GM18517 (cell line): ENCODE measurements around the gene SLC38A2.
A peak's percentile ranks its signal among the peaks of the same experiment; 100 is the strongest.

ENCODE experiments used
- ATAC-seq: cut with Tn5 transposase; IDR thresholded peaks from one replicate; pipeline ENCODE4 v1.9.1; 2021; ENCODE audit warnings: mild to moderate bottlenecking, moderate library complexity; ENCODE audit not compliant: unreplicated experiment

SLC38A2 gene

DNA sequence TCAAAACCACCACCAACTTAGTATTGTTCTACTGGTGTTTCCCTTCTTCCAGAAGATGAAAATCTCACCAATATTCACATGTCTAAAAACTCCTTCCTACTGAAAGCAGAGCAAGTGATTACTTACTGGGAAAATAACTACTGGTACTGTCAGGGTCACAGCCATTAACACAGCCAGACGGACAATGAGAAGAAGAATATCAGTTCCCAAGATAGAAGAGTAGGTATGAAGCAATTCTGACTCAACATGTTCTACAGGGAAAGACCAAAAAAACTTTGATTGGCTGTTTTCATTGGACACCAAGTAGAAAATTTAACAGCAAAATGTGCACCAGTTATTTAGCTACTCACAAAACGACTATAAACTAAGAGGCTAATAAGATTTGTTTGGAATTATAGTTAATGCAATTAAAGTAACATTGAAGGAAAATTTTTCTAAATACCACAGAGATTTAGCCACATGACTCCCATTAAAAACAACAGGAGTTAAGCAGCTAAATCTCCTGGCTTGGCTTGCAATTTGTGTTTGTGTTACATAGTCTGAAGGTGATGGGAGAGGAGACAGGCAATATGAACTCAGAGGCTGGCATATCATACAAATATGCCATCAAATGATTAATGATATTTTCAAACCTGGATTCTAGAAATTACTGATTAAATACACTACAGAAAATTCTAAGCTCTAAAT lies 9.5 kb downstream of the SLC38A2 start:
- no peak for ATAC-seq

- no peak for ATAC-seq
Observed at GRCh38 chr12:46361667-46362034, 10.9 kb downstream of the SLC38A2 start.

DNA sequence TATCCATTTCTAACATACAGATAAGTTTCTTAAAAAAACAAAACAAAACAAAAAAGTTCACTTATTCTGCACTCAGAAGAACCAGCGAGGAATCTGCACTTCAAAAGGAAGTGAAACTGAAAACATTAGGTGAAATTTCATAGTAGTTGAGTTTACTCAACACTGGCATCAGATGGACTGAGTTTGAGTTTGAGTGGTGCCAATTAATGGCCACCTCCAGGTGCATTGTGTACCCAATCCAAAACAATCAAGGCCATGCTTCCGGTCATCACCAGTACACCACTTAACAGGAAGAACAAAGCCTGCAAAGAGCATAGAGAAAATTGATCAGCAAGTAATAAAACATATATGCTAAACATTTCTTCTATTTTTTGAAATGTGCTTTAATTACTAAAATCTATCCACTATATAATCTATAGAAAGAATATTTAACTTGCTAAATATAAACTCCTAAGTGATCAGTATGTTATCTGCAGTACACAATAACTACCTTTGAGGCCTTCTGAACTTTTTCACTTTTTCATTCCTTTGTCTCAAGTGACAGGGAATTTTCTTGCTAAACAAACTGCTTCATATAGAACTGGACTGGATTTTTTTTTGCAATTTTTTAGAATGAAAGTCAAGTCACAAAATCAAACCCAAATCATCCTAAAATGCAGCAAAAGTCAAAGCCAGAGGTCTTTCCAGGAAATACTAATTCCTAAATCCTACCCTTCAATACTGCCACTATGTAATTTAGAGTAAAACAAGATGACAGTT lies 11.5 kb downstream of the SLC38A2 start:
- ATAC-seq = peak; percentile 79

DNA sequence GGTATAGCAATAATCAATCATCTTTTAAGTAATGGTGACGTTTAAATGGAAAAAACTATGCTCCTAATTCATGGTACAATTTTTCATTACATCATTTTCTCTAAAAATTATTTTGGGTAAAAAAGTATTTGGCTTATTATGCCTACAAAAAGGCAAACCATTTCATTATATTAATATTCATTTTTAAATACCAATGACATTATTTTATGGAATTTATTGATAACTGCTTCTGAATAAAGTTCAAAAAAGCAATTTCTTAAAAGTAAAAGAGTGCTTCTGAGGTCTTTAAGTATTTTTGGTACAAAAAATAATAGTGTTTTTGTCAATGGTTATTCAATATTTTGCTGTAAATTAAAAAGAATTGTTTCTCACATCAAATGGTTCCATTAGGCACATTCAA lies 12.2 kb downstream of the SLC38A2 start:
- no peak for ATAC-seq

DNA sequence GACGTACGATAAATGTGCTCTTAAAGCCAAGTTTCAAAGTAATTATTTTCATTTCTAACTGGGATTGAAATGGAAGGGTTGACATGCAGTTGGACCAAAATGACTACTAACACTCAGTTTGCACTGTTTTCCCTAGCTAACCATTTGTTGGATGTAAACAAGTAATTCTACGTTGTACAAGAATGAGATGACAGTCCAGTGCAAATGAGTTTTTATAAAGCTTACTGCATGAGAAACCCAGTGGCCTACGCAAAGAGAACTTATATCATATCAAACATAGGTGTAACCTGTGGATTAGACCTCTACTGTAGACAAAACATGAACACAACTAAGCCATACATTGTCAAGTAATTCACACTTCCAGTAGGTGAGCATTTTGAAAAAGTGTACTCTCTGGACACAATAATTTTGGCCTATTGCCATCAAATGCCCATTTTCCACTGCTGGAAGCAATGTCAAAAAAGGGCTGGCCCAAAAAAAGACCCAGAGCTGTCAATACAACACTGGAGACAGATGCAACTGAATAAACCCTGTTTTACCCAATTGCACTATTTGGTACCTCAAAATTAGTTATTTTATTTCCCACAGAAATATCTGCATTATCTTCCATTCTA lies 12.8 kb downstream of the SLC38A2 start:
- ATAC-seq = no peak

- no peak for ATAC-seq
Observed at GRCh38 chr12:46358791-46359666, 13.5 kb downstream of the SLC38A2 start.

DNA sequence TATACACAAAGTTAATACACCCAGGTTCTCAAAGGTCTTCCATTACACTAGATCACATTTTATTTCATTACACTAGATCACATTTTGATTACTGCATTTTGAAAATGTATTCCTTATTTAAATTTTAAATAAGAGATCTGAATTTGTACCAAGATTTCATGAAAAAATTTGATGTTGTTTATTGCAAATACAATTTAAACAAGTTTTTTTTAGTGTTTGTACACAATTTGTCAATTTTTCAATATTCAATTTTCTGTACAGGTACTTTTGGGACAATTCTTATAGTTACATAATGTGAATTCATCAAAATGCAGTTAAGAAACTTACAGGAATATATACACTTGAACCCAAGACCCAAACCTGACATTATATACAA lies 14.3 kb downstream of the SLC38A2 start:
- no peak for ATAC-seq

DNA sequence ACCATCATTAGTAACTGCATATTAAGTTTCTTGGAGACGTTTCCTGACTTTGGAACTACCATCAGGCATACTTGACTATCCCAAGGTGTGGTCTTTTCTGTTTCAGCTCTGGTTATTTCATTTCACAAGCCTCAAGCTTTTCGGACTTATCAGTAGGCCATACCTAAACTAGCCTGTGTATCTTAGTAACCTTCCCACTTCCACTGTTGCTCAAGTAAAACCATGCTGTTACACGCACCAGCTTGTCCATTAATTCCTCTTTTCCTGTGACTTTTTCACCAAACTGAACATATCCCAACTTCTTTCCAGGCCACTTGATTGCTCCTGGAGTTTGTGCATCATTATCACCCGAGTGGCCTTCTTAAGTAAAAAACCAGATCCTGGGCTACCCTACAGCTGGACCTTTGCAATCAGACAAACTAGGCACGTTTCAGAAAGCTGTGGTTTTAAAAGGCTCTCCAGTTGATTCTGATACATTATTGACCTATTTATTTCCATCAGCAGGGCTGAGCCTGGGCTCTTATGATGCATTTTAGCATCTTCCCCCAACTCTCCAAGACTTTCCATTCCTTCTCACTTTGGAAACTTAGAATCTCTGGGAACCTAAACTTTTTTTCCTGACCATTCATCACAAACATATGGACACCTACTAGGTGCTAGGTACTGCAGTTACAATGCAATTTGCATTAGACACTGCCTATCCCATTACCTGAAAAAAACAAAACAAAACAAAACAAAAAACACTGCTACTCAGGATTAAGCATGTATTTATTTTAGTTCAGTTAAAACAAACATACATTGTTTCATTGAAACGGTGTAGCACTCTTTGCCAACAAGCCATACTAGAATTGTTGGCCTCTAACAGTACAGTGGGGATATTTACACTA lies 14.9 kb downstream of the SLC38A2 start:
- ATAC-seq = no peak

DNA sequence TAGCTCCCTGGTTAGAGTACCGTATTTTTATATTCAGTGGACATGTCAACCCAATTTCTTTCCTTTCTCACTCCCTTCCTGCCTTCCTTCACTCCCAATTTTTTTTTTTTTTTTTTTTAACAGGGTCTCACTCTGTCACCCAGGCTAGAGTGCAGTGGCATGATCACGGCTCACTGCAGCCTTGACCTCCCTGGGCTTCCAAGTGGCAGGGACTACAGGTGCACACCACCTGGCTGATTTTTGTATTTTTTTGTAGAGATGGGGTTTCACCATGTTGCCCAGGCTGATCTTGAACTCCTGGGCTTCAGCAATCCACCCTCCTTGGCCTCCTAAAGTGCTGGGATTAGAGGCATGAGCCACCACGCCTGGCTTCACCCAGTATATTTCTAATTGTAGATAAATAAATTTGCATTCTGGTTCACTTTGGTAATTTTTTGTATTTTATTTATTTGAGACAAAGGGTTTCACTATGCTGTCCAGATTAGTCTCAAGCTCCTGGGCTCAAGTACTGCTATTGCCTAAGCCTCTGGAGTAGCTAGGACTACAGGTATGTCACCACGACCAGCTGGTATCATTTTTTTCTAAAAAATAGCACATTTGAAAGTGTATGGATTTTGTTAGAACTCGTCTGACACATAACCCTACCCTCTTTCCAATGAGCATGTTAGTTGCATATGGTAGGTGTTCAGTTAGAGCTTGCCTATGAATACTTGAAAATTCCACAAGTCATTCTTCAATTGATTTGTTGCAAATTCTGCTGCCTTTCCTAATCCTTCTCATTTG lies 15.7 kb downstream of the SLC38A2 start:
- no peak for ATAC-seq

DNA sequence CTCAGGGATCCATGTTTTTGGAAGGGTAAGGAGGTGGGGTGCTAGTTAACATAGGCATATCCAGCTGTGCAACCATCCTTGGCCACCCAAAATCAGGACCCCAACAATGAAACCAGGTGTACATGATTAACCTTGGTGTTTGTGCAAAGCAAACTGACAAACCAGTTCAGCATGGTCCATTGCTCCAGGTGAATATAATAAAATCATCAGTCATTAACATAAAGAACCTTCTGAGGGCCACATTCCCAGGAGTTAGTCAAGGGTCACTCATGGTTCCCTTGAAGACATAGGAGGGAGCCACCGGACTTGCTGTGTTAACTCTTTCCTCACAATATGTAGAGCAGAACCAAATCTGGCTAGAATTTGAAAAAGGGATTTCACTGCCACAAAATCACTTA lies 17.8 kb downstream of the SLC38A2 start:
- no peak for ATAC-seq

DNA sequence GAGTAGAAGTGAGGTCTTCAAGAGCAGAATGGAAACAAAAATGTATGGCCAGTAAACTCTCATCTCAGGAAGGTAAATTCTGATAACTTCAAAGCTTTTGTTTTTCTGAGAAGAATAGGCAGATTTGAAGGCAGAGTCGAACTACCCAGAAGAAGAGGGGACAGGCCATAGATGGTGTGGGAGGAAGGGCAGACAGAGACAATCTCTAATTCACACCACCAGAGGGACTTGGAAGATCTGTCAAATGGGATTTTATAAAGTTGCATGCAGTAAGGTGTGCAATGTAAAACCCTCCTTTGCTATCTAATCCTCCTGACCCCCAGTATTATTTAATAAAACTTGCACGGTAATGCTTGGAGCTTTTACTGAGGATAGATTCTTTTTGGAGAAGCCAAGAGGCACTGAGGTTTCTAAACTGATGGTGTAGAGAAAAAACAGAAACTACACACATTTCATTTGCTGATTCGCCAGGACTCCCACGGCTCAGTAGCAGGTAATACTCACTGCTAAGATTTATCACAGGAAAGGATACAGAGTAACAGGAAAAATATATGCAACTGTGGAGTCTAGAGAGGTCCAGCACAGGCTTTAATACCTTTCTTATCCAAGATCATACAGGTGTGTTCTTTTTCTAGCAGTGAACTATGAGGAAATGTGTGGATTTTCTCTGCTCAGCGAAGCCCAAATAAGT lies 18.3 kb downstream of the SLC38A2 start:
- no peak for ATAC-seq

DNA sequence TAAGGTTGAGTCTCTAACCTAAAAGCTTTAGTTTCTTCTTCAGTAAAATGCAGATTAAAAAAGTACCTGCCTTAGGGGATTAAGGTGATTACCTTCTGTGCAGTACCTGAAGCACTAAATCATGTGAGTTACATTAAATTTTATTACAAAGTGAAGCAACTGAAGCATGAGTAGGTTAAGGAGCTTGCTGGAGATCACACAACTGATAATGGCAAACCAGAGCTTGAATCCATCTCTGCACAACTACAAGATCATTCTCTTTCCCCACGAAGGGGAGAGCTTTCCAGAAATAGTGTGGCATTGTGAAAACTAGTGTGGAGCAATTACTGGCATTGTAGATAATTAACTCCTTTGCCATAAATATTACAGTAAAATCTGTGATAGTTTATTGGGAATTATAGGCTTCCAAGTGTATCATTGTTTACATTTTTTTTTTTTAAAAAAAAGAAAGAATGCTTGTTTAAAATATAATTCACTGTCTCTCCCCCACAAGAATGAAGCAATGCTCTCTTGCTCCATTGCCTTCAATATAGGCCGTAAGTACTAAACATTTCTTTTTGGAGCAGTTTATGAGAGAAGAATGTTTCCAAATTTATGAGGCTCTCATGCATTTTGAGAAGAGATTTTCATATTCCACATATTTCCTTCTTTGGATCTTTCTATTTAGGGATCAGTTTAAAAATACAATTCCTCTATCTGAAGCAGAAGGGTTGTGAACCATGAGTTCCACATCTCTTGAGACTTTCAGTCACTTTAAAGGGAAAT lies 20.5 kb downstream of the SLC38A2 start:
- no peak for ATAC-seq

- no peak for ATAC-seq
Observed at GRCh38 chr12:46351138-46351537, 21.4 kb downstream of the SLC38A2 start.

DNA sequence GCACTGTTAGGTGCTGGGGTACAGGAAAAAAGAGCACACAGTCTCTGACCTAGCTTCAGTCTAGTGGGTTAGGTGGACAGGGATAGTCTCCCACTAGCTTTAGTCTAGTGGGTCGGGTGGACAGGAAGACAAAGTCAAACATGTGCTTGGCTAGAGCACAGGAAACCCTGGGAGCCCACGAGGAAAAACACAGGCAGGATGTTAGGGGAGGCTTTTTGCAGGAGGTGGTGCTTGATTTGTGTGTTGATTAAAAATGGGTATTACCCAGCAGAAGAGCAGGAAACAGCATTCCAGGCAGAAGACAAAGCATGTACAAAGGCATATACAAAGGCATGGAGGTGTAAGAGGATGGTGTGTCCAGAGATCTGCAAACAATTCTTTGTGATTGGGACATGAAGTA lies 23.3 kb downstream of the SLC38A2 start:
- no peak for ATAC-seq

DNA sequence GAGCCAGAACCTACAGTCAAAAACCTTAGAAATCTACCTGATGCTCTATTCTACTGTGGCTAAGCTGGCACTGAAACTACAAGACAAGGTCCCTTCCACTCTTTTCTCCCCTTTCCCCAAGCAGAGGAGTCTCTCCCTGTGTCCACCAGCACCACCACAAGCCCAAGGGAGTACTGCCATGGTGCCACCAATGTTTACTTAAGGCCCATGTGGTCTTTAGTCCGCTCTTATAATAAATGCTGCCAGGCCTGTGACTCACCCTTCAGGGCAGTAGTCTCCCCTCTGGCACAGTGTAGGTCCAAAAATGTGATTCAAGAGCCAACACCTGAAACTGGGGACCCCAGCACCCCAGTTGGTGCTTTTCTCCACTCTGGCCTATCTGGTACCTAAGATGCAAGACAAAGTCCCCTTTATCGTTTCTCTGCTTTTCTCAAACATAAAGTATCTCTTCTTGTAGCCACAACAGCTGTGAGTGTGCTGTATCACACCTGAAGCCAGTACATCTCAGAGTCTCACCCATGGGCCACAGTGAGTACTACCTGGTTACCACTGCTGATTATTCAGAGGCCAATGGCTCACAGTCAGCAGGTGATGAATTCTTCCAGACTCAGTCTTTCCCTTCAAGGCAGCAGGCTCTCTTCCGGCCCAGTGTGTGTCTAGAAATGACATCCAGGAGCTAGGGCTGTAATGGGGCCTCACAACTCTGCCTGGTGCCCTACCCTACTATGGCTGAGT lies 29.3 kb downstream of the SLC38A2 start:
- ATAC-seq = no peak

DNA sequence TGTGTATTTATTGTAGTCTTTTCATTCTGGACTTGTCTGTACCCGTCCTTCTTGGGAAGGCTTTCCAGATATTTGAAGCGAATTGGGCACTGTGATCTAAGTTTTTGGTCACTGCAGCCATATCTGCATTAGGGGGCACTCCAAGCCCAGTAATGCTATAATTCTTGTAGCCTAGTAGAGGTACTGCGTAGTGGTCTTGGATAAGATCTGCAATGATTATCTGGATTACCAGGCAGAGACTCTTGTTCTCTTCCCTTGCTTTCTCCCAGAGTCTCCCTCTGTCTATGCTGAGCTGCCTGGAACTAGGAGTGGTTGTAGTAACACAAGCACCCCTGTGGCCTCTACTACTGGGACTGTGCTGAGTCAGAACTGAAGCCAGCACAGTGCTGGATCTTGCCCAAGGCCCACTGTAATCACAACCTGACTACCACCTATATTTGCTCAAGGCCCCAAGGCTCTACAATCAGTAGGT lies 30.0 kb downstream of the SLC38A2 start:
- no peak for ATAC-seq

- no peak for ATAC-seq
Observed at GRCh38 chr12:46339051-46339450, 33.5 kb downstream of the SLC38A2 start.
